HEK293 (cell line): ENCODE data around the gene TMEM114.
A peak's percentile ranks its signal among the peaks of the same experiment; 100 is the strongest.
"Not testable (repeated sequence)": the region's sequence is repeated elsewhere in the genome, so short reads cannot be mapped to it uniquely, and the experiment has no call there.

Experiments
- CTCF ChIA-PET: fragments of 350-600 bp; formaldehyde crosslinking; extraction: SDS; loops from one replicate; lab custom pipeline; 2021; ENCODE audit warnings: antibody characterized with exemption; lab: Yijun Ruan, JAX
- POLR2A ChIA-PET: fragments of 300-600 bp; formaldehyde crosslinking; extraction: SDS; loops from one replicate; lab custom pipeline; 2020; ENCODE audit warnings: antibody characterized with exemption, inconsistent platforms; lab: Yijun Ruan, JAX
- H3K27ac ChIP-seq: fragments of 200-500 bp; sonication (Bioruptor generic); 2 replicates; pipeline ENCODE4 v1.5.1; 2014; ENCODE audit warnings: low read depth, low read length, control low read depth, inconsistent platforms; ENCODE audit errors: extremely low read depth
- H3K36me3 ChIP-seq, 2 experiments: fragments of 200-500 bp in 1 of 2; sonication (Bioruptor generic) in 1 of 2; 1 replicate in 1 of 2; 2 replicates in 1 of 2; pipeline ENCODE4 v1.5.1; 2014 to 2017; ENCODE audit warnings: inconsistent platforms in 2 of 2, low read length in 2 of 2; ENCODE audit not compliant: control insufficient read depth in 2 of 2, insufficient read depth in 1 of 2
- H3K4me1 ChIP-seq: fragments of 200-500 bp; sonication (Bioruptor generic); 2 replicates; pipeline ENCODE4 v1.5.1; 2014; ENCODE audit warnings: mild to moderate bottlenecking, low read length, inconsistent platforms; ENCODE audit not compliant: control insufficient read depth, insufficient read depth
- H3K4me3 ChIP-seq: 2 replicates; pipeline ENCODE4 v1.5.1; 2011; ENCODE audit warnings: low read depth, mild to moderate bottlenecking, control low read depth, low read length, moderate library complexity
- H3K9me3 ChIP-seq: fragments of 200-500 bp; sonication (Bioruptor generic); 2 replicates; pipeline ENCODE4 v1.5.1; 2014; ENCODE audit warnings: low read depth, low read length, inconsistent platforms; ENCODE audit not compliant: control insufficient read depth, insufficient read depth
- ELK4 ChIP-seq: IDR thresholded peaks from 2 replicates; pipeline ENCODE4 v1.6.1; 2011; ENCODE audit warnings: mild to moderate bottlenecking, low read depth, low read length, borderline replicate concordance
- HOXD13 ChIP-seq: sonication (generic); formaldehyde crosslinking; IDR thresholded peaks from 2 replicates; pipeline ENCODE4 v1.8.0; 2022; ENCODE audit warnings: missing genetic modification reagents, borderline replicate concordance
- KLF10 ChIP-seq: fragments of 450-650 bp; IDR thresholded peaks from 2 replicates; pipeline ENCODE4 v1.5.1; 2018; ENCODE audit warnings: missing biosample characterization, mild to moderate bottlenecking, missing genetic modification characterization
- PRDM6 ChIP-seq: fragments of 450-650 bp; formaldehyde crosslinking; IDR thresholded peaks from 2 replicates; pipeline ENCODE4 v1.5.1; 2017; ENCODE audit warnings: missing biosample characterization, missing genetic modification characterization
- REST ChIP-seq: fragments of 450-650 bp; formaldehyde crosslinking; IDR thresholded peaks from 2 replicates; pipeline ENCODE4 v1.5.1; 2016; ENCODE audit warnings: missing biosample characterization, missing genetic modification characterization
- ZBTB7A ChIP-seq: fragments of 450-650 bp; formaldehyde crosslinking; IDR thresholded peaks from 2 replicates; pipeline ENCODE4 v1.5.1; 2016; ENCODE audit warnings: low read depth, missing biosample characterization, missing genetic modification characterization
- ZFP3 ChIP-seq: fragments of 450-650 bp; formaldehyde crosslinking; IDR thresholded peaks from 2 replicates; pipeline ENCODE4 v1.5.1; 2016; ENCODE audit warnings: low read depth, missing biosample characterization, missing genetic modification characterization
- ZNF138 ChIP-seq: fragments of 450-650 bp; formaldehyde crosslinking; IDR thresholded peaks from 2 replicates; pipeline ENCODE4 v1.5.1; 2016; ENCODE audit warnings: missing biosample characterization, missing genetic modification characterization, borderline replicate concordance
- ZNF16 ChIP-seq: fragments of 450-650 bp; formaldehyde crosslinking; IDR thresholded peaks from 2 replicates; pipeline ENCODE4 v1.5.1; 2016; ENCODE audit warnings: low read depth, missing biosample characterization, missing genetic modification characterization
- ZNF202 ChIP-seq: fragments of 450-650 bp; formaldehyde crosslinking; IDR thresholded peaks from 2 replicates; pipeline ENCODE4 v1.5.1; 2016; ENCODE audit warnings: missing biosample characterization, missing genetic modification characterization, borderline replicate concordance
- ZNF221 ChIP-seq: fragments of 450-650 bp; formaldehyde crosslinking; IDR thresholded peaks from 2 replicates; pipeline ENCODE4 v1.5.1; 2017; ENCODE audit warnings: missing biosample characterization, missing genetic modification characterization, borderline replicate concordance
- ZNF341 ChIP-seq: fragments of 450-650 bp; formaldehyde crosslinking; IDR thresholded peaks from 2 replicates; pipeline ENCODE4; 2016; ENCODE audit warnings: low read depth, missing biosample characterization, missing genetic modification characterization
- ZNF449 ChIP-seq: fragments of 450-650 bp; formaldehyde crosslinking; IDR thresholded peaks from 2 replicates; pipeline ENCODE4 v1.5.1; 2017; ENCODE audit warnings: missing biosample characterization, mild to moderate bottlenecking, missing genetic modification characterization, moderate library complexity
- ZNF514 ChIP-seq: fragments of 450-650 bp; formaldehyde crosslinking; IDR thresholded peaks from 2 replicates; pipeline ENCODE4 v1.5.1; 2016; ENCODE audit warnings: missing biosample characterization, missing genetic modification characterization
- ZNF664 ChIP-seq: fragments of 450-650 bp; formaldehyde crosslinking; IDR thresholded peaks from 2 replicates; pipeline ENCODE4 v1.5.1; 2016; ENCODE audit warnings: missing biosample characterization, missing genetic modification characterization
- ZNF704 ChIP-seq: fragments of 450-650 bp; formaldehyde crosslinking; IDR thresholded peaks from 2 replicates; pipeline ENCODE4 v1.5.1; 2016; ENCODE audit warnings: missing biosample characterization, missing genetic modification characterization
- ZSCAN18 ChIP-seq: fragments of 450-650 bp; formaldehyde crosslinking; IDR thresholded peaks from 2 replicates; pipeline ENCODE4 v1.5.1; 2016; ENCODE audit warnings: missing biosample characterization, missing genetic modification characterization

TMEM114 gene

GRCh38 chr16:8570393-8570792 lies 19.9 kb downstream of the TMEM114 start:
- H3K27ac ChIP-seq, H3K36me3 ChIP-seq, POLR2A ChIA-PET, H3K9me3 ChIP-seq, H3K4me3 ChIP-seq, H3K4me1 ChIP-seq: not testable (repeated sequence)
- CTCF ChIA-PET, result interaction anchor here (0.6 to 2.3 kb wide), 6 partner anchors 31 to 252 kb away, joined by 3 to 11 read pairs (median 4); no protein-coding TSS in a partner anchor
- TF ChIP-seq ZNF664 (tag by site-specific recombination), result 0 out of 2 replicates have a peak, but pooled peaks have one; percentile 38

- Histone ChIP-seq H3K36me3 (no peaks in the 10 kb centered on the region), H3K9me3 (no peaks in the 10 kb centered on the region), H3K4me3 (no peak overlapping the region), H3K27ac (no peak overlapping the region), H3K4me1 (no peaks in the 10 kb centered on the region)
- ChIA-PET CTCF (interaction anchor here (0.6 to 2.3 kb wide), 12 partner anchors 49 to 774 kb away, joined by 3 to 11 read pairs (median 3); no protein-coding TSS in a partner anchor), POLR2A (no interaction called here)
- TF ChIP-seq ZNF221 (tag by site-specific recombination), result no peak
- TF ChIP-seq ZNF704, result no peak
- no peak for TF ChIP-seq HOXD13 (CRISPR knock-in tag)
- no peak for TF ChIP-seq ZFP3 (tag by site-specific recombination)
- TF ChIP-seq REST (tag by site-specific recombination), result no peak
- TF ChIP-seq ZNF341 (tag by site-specific recombination), result no peak
- TF ChIP-seq ZNF514, result no peak
- no peak for TF ChIP-seq ZNF138 (tag by site-specific recombination)
- TF ChIP-seq PRDM6 (tag by site-specific recombination), result no peak
- TF ChIP-seq KLF10 (tag by site-specific recombination), result no peak
- no peak for TF ChIP-seq ZNF16 (tag by site-specific recombination)
- TF ChIP-seq ZBTB7A (tag by site-specific recombination), result no peak
- TF ChIP-seq ZNF664 (tag by site-specific recombination), result no peak
- TF ChIP-seq ELK4, result no peak
- no peak for TF ChIP-seq ZSCAN18 (tag by site-specific recombination)
- no peak for TF ChIP-seq ZNF202 (tag by site-specific recombination)
- no peak for TF ChIP-seq ZNF449 (tag by site-specific recombination)
These were observed 20.5 kb downstream of the TMEM114 start for GRCh38 chr16:8569650-8570346.
